Pulmonary artery endothelial cell (primary cell): Measurements from ENCODE around the gene HAO1. TPM values are rescaled to one million over a fixed set of nuclear protein-coding genes. Genes with fewer than 3 reads are reported as not detected.
A peak's percentile ranks its signal among the peaks of the same experiment; 100 is the strongest.
"Not testable (repeated sequence)": the region's sequence is repeated elsewhere in the genome, so short reads cannot be mapped to it uniquely, and the experiment has no call there.

Experiments used
- DNase-seq: peaks from one replicate; pipeline ENCODE4 v3.0.0-alpha.2; 2011; ENCODE audit warnings: low read depth, low spot score
- total RNA-seq: library from RNA; depleted of rRNA; stranded (reverse); fragments of >200 nt; gene quantifications from 2 replicates; pipeline ENCODE4 v1.2.3, GENCODE V29; 2014

The HAO1 gene
- total RNA-seq = 0.07 TPM in 1 of 2 replicates, not detected in the other

DNA sequence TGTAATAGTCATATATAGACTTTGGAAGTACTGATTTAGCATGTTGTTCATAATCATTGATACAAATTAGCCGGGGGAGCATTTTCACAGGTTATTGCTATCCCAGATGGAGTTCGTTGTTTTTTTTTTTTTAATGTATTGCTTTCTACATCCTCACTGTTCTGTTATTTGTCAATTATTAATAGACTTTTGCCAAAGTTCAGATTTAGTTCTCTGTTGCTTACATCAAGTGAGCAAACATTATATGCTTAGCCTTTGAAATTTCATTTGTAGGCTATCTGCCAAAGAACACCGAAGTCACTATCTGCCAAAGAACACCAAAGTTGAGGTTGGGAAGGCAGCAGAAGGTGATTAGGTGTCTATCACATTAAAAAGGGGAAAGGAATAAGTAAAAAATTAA, at the start of gene HAO1:
Gene HAO1, minus strand, starts transcription at position 118 of the 400 bp plus-strand sequence. Its CDS starts 36 bp downstream, at position 82.
- no peak for DNase-seq

DNA sequence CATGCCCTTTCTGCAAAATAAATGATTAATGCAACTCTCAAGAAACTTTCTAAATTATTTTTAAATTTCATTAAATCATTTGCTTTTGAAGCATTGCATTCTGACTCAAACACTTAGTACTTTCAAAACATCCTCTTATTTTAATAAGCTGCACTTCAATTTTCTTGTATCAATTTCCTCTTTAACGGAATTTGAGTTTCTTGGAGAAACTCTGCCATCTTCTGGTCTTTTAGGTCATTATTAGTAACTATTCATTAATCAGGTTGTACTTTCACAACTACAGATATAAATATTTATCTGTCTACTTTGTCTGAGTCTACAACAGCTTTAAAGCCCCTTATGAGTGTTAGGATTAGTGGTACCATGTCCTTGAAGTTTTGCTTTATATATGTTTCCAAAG, 49.1 kb upstream of the HAO1 start:
- no peak for DNase-seq

DNA sequence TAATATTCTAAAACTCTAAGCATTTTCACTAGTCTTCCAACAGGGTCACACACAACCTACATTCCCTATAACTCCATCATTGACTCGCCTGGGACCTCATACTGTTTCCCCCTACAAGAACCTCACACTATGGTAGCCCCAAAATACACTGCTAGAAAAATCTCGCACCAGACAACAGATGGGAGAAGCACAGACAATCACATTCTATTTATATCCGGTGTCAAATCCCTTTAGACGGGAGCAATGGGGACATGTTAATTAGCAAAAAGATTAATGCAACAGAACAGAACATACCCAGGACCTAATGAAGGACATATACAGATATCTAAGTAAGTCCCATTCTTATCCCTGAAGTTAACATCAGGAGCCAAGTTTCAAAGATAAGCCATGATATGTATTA, 45.7 kb upstream of the HAO1 start:
- no peak for DNase-seq

DNA sequence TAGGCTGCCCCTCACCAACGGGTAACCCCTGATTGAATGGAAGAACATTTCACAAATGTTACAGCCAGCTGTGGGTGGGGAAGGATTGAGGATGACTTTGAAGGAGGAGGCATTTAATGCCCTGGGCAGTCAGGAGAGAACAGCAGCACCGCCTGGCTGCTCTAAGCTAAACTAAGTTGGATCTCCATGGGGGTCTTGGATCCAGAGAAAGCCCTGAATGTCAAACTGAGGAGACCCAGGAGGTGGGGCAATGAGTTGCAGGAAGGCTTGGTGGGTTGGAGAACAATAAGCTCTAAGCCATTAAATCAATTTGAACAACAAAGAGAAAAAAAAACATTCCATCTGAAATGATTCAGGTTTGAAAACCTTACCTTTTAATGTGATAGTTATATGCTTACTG, 43.9 kb upstream of the HAO1 start:
- DNase-seq = no peak

DNA sequence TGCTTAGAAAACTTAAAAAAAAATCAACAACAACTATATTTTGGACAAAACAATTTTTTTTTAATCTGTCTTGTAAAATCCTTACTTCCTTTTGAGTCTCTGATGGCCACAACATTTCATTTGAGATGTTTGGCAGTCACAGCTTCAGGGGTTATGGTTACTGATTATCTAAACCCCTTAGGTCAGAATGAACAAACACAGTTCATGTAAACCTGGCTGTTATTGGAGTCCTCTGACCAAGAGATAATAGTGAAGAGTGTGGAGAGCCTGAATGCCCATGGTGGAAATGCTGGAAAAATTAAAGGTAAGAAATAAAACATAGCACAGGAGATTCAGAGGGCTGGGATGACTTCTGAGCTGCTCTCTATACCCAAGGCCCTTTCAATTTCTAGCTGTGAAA, 41.1 kb upstream of the HAO1 start:
- no peak for DNase-seq

DNA sequence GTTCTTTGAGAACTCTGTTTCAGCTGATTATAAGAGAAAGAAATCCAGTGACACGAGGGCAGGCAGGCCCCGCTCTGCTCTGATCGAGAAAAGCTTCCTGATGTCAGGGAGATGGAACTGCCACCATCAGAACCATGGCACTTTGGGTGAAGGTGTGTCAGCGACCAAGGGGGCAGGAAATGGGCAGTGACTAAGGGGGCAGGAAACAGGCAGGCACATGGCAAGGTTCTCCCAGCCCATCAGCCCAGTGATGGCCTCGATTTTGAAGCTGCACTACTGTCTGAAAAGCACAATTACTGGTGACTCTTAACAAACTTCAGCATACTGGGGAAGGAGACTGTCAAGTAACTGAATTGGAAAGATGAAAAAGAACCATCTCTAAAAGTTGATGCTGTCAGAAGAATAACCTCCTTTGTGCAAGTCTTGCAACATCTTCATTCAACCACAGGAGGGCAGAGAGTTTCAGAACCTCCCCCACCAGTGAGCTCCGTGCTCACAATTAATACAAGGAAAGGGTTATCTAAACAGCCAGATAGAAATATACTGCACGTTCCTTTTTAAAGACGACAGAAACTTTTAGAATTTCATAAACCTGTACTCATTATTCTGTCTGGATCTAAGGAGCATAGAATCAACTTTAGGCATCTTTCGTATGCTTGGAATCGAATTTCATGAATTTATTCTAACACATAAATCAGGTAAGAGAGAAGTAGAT, 40.2 kb upstream of the HAO1 start:
- peak; percentile 13 for DNase-seq

DNA sequence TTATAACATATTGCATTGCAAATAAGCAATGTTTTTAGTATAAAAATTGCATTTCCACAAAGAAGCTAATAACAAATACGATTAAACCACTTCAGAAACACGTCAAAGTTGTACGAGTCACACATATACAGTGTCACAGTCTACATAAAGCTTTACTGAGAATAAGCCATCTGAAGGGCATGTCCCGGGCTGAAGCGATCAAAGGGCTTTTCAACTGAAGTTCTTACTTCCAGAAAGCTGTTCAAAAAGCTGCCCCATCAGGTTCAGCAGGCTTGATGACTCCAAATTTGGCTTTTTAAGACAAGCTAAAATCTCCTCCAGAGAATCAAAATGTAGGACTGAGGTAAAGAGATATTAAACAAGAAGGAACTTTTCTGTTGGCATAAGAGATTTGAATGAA, 37.5 kb upstream of the HAO1 start:
- no peak for DNase-seq

DNA sequence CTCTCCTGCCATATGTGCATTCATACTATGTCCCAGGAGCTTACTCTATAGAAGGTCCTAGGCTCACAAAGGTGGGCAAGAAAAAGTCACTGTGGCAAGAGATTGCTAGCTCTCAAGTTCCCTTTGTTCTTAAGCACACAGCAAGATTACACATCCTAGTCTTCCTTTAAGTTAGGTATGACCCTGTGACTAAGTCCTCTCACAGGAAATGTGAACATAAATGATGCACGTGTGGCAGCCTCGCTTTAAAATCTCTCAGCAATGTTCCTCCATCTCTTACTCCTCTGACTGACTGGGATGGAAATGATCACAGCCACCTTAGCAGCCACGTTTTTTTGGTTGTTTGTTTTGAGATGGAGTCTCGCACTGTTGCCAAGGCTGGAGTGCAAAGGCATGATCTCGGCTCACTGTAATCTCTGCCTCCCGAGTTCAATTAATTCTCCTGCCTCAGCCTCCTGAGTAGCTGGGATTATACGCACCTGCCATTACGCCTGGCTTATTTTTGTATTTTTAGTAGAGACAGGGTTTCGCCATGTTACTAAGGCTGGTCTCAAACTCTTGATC, 35.7 kb upstream of the HAO1 start:
- no peak for DNase-seq

DNA sequence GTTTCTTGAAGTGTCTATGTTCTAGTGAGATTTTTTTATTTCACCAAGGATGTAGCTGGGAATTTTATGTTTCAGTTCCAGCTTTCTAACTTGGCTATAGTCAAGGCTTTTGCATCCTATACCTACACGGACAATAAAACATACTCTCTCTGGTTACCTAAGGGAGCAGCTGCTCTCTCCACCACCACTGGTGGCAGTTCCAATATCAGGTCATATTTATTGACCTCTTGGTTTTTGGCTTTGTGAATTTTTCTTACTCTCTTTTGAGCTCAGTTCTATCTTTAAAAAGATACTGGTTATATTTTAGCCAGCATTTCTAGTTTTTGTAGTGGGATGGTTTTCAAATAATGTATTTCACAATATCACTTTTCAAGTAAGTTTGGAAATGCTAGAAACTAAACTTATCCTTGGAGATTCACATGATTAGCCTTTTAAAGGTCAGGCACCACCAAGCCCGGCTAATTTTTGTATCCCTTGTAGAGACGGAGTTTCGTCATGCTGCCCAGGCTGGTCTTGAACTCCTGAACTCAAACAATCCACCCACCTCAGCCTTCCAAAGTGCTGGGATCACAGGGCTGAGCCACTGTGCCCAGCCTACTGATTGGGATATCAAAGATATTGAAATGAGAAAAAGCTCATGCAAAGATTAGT, 34.7 kb upstream of the HAO1 start:
- DNase-seq = no peak

DNA sequence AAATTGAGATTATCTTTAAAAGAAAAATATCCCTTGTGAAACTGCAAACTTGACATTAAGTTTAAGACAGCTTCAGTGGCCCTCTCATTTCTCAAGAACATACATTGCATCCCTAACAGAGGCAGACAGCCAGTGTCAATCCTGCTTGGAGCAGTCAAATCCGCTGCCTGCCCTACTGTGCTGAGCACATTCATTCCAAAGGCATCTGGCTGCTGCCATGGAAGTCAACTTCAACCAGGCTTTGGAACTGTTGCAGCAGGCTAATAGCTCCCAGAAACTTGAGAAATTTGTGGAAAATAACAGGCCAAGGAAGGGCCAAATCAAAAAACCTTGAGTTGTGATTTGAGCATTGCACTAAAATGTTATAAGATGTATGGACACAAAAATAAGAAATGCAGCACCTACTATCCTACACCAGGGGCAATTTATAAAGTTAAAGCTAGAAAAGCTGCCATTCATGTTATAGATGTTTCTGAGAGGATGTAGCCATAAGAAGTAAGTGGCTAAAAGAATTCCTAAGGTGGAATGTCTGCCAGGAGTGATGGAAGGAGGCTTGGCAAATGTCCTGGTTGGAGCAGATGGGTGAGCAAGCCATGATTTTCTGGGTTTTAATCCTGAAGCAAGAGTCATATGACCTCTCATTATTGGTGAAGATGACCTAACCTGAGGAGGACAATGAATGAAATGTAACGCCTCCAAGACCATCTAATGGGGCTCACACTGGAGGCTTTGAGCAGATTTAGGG, 31.4 kb upstream of the HAO1 start:
- DNase-seq = no peak

DNA sequence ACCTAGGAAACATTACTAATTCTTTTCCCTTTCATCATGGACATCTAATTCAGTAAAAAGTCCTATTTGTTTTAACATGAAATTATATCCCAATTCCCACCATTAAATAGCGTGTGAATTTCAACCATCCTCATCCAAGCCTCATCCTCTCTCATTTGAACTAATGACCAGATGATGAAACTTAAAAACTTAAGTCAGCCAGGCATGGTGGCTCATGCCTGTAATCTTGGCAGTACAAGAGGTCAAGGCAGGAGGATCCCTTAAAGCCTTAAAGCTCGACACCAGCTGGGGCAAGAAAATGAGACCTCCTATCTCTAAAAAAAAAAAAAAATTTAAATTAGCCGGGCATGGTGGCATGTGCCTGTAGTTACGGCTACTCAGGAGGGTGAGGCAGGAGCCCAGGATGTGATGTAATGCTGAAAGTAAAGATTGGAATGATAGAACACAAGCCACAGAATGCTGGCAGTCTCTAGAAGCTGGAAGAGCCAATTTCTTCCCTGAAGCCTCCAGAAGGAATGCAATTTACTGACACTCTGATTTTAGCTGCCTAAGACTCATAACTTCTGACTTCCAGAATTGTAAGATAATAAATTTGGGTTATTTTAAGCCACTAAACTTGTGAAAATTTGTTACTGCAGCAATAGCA, 27.1 kb upstream of the HAO1 start:
- DNase-seq = no peak

DNA sequence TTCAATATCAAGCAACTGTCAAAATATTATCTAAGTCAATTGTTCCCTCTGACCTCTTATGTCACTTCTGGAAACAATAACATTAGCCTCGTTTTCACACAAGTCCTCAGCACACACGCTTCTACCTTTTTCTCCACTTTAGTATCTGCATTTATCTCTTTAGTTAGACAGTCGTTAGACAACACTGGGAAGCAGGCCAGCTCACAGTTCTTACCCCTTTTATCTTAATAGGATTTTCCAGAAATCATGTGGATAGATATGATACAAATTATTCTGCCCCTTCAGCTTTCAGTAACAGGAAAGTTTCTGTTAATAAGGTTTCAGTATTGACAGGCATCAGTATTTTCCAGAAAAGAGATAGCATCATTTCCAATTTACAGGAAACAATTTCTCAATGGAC, 25.9 kb upstream of the HAO1 start:
- no peak for DNase-seq

DNA sequence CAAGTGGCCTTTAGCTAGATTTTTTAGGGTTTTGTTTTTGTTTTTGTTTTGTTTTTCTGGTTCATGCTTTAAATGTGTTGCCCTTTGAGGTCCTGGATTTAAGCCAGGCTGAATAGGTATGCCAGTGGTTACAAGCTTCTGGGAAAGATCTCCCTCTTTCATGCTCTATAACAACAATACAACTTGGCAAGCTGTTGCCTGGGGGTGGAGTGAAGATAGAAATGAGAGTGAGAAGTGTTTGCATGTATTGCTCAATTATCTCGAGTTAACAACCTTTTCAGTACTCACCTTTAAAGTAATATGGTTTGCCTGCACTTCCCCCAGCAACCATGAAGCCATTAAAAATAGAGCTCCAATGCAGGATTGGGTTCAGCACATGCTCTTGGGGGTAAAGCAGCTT, 19.2 kb upstream of the HAO1 start:
- no peak for DNase-seq

DNA sequence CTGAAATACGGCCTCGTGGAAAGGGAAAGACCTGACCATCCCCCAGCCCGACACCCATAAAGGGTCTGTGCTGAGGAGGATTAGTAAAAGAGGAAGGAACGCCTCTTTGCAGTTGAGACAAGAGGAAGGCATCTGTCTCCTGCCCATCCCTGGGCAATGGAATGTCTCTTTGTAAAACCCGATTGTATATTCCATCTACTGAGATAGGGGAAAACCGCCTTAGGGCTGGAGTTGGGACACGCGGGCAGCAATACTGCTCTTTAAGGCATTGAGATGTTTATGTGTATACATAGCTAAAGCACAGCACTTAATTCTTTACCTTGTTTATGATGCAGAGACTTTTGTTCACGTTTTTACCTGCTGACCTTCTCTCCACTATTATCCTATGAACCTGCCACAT, 16.3 kb upstream of the HAO1 start:
- not testable (repeated sequence) for DNase-seq

DNA sequence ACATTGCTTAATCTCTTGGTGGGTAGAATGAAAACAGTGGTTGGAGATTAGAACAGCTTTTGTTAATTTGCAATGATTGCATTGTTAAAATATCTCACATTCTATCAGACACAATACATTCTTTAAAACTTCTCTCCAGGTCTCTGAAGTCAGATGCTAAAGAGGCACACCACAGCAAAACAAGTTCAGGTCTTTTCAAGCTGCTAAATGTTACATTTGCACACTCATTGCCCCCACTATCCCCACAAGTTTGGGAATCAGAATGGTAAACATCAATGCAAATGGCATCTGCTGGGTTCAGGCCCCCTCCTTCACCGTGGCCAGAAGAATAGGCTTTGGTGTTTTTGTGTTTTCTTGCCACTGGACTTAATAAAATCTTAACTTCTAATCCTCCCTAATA, 10.1 kb upstream of the HAO1 start:
- DNase-seq = no peak

DNA sequence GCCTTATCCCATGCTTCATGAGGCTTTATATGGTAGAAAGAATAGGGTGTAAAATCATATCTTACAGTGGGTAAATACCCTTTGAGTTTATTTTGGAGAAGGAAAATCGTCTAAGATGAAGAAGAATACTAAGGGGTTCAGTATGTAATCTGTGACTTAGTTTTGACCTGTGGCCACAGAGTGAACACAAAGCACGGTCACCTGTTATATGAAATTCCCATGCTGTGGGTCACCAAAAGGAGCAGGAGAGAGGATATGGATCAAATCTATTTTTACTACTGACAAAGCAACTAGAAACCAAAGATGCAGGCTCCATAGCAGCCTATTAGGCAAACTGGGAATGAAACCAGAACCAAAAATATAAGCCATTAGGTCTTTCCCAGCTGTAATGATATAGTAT, 3.6 kb upstream of the HAO1 start:
- DNase-seq = no peak

DNA sequence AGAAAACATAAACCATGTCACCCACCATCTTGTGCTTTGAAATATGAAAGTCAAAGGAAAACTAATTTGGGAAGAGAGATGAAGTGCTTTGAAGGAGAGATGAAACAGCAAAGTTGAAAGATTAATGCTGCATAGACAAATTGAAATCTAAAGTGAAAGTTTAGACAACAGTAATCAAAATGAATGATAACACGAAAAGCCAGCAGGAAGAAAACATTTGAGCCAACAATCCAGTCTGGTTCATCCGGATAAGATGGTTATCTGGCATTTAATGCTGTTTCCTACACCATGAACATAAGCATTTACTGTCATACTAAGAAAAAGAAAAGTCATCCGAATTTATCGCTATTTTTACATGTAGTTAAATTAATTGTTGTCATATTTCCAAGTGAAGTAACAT, 595 bp downstream of the HAO1 start:
- DNase-seq = no peak

DNA sequence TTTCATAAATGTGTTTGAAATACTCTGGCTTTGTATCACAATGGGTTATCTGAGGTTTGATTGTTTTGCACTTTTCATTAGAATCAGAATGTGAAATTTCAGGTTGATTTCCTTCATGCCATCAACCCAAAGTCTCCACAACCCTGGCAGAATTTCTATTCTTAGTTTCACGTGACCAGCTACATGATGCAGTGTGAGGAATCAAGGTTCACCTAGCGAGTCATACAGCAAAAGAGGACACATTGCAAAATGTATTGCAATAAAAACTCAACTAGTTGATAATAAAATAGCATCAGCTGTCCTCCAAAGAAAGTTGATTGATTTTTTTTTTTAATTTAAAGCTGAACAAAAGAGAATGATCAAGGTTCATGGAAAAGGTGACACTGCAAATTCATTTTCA, 2.2 kb downstream of the HAO1 start:
- no peak for DNase-seq

DNA sequence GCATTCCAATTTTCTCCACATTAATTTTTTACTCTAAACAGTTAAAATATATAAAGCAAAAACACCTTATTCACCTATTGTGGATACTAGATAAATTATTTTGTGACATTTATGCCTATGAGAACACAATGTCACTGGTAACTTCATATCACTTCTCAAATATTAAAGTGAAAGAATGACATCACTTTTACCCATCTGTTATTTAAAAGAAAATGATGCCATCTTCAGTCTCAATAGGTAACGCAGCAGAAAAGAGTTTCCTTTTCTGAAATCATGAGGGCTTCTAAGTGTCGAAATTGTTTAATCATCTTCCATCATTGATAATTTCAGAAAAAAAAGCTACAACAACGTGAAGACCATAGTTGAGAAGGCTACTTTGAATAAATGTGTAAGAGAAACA, 2.9 kb downstream of the HAO1 start:
- DNase-seq = no peak

DNA sequence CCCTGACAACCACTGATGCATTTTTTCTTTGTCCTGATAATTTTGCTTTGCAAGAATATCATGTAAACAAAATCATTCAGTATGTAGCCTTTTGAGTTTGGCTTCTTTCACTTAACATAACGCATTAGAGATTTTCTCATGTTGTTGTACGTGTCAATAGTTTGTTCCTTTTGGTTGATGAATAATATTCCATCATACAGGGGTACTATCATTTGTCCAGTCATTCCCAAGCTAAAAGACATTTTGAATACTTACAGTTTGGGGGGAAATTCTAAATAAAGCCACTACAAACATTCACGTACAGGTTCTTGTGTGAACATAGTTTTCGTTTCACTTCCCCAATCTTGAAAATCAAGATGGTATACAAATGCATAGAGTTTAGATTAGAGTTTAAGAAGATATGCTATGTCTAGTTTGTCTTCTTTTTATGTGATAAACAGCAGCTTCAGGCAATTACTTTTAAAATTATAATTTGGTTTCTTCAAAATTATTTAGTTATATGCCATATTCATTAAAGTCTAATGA, 5.2 kb downstream of the HAO1 start:
- no peak for DNase-seq

DNA sequence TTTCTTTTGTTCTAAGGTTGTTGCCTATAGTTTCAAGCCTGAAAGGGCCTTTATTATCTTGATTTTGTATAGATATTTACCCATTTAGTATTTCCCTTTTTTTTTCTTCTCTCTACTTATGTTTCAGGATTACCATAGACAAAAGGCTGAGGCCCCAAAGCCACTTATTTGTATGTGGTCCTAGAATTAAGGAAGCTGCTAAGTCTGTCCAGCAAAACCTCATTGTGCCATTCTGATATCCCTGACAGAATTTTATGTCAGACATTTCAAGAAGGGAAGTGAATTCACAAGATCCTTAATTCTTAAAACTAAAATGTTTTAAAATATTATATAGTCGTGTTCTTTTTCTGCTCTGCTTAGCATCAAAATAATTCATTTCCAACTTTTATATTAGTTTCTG, 6.9 kb downstream of the HAO1 start:
- DNase-seq = no peak

DNA sequence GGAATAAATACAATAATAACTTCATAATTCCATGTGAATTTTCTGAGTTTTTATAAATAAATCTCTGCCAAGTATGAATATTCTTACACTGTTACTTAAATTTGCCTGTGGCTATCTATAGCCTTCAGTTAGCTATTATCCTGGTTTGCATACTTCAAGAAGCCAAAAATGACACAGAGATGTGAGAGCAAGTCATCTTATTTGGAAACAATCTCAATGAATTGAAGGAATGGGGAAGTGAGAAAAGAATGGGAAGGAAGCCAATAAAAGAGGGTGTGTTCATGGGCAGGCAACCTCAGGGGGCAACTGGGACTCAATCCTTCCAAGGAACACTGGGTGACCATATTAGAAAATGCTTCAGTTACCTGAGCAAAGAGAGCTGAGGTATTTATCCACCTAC, 9.9 kb downstream of the HAO1 start:
- no peak for DNase-seq
